ENCODE data around the gene NEURL3. TPM values are rescaled to one million over a fixed set of nuclear protein-coding genes. Genes with fewer than 3 reads are reported as not detected.

The NEURL3 gene
- total and polyA plus RNA-seq, 2 experiments from 2014 or later = not detected

DNA sequence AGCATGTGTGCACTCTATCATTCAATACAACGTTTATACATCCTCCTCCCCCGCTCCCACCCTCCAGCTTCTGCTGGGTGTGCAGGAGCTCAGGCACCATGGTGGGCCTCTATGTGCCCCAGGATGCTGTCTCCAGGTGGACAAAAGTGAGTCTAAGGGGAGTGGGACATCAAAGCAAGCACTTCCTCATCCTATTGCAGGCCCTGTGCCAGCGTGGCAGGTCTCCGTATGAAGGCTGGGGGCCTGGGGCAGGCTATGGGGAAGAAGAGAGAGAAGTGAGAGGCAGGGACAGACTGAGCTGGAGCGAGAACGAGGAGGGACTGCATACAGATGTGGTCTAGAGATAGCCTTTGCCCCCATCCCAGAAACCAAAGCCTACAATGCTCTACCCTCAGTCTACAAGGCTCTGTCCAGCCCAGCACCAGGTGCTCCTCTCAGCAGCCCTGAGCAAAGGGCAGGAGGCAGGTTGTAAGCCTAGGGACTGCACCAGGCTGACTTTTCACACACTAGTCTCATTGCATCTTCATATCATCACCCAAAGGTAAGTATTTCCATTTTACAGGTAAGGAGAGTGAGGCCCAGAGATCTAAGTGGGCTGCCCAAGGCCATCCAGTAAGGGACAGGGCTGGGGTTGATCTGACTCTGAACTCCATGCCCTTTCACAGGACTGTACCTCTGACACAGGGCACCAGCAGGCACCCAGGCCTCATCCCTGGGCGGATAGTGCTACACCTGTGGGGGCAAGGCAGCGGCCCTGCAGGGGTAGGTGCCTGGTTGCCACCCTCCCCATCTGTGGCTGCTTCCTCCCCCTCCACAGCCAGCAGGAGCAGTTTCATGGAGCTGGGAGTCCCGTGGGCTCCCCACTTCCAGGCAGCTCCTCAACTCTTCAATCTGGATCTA lies 17.4 kb upstream of the NEURL3 start:
- Histone ChIP-seq H3K4me1 (ENCODE audit: low read depth) (no peaks in the 10 kb centered on the region), H3K27ac (no peak overlapping the region), H3K36me3 (no peaks in the 10 kb centered on the region), H3K4me3 (no peak overlapping the region), H3K27me3 (peaks cover 4% of the 10 kb centered on the region), H3K9me3 (ENCODE audit: low read depth) (no peaks in the 10 kb centered on the region)
- TF ChIP-seq, protein P1, sequence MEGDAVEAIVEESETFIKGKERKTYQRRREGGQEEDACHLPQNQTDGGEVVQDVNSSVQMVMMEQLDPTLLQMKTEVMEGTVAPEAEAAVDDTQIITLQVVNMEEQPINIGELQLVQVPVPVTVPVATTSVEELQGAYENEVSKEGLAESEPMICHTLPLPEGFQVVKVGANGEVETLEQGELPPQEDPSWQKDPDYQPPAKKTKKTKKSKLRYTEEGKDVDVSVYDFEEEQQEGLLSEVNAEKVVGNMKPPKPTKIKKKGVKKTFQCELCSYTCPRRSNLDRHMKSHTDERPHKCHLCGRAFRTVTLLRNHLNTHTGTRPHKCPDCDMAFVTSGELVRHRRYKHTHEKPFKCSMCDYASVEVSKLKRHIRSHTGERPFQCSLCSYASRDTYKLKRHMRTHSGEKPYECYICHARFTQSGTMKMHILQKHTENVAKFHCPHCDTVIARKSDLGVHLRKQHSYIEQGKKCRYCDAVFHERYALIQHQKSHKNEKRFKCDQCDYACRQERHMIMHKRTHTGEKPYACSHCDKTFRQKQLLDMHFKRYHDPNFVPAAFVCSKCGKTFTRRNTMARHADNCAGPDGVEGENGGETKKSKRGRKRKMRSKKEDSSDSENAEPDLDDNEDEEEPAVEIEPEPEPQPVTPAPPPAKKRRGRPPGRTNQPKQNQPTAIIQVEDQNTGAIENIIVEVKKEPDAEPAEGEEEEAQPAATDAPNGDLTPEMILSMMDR (IDR thresholded peaks at IDR 0.05; ENCODE audit: low read depth, low read length) = no peak
- DNase-seq (ENCODE audit: low read depth in 1 of 2, low spot score in 1 of 2) = no peak

DNA sequence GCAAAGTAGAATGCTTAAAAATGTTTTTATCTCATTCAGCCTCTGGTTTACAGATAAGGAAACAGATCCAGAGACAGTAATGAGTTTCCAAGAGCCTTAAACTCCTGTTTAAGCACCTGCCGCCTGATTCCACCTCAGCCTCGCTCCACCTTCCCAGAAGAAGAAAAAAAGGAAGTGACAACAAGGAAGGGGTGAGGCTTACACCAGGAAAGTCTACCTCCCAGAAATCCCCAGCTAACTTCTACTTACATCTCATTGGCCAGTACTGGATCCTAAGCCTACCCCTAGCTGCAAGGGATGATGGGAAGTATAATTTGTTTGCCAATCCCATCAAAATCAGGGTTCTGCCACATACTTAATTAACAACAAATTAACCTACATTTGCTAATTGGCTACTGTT lies 16.1 kb upstream of the NEURL3 start:
- TF ChIP-seq, protein P1 (IDR thresholded peaks at IDR 0.05; ENCODE audit: low read depth, low read length) = no peak
- no peaks in the 10 kb centered on the region for H3K4me1 ChIP-seq (ENCODE audit: low read depth)
- H3K36me3 ChIP-seq = no peaks in the 10 kb centered on the region
- H3K27me3 ChIP-seq = peaks cover 4% of the 10 kb centered on the region
- no peak overlapping the region for H3K4me3 ChIP-seq
- no peak overlapping the region for H3K27ac ChIP-seq
- DNase-seq (ENCODE audit: low read depth in 1 of 2, low spot score in 1 of 2) = no peak
- H3K9me3 ChIP-seq (ENCODE audit: low read depth) = no peaks in the 10 kb centered on the region

- Histone ChIP-seq H3K9me3 (ENCODE audit: low read depth) (no peaks in the 10 kb centered on the region), H3K27ac (no peak overlapping the region), H3K4me3 (no peak overlapping the region), H3K27me3 (peaks cover 4% of the 10 kb centered on the region), H3K4me1 (ENCODE audit: low read depth) (no peaks in the 10 kb centered on the region), H3K36me3 (no peaks in the 10 kb centered on the region)
- no peak for DNase-seq (ENCODE audit: low read depth in 1 of 2, low spot score in 1 of 2)
- TF ChIP-seq, protein P1 (IDR thresholded peaks at IDR 0.05; ENCODE audit: low read depth, low read length) = no peak
Measured at GRCh38 chr2:96520697-96521096, 15.5 kb upstream of the NEURL3 start.

DNA sequence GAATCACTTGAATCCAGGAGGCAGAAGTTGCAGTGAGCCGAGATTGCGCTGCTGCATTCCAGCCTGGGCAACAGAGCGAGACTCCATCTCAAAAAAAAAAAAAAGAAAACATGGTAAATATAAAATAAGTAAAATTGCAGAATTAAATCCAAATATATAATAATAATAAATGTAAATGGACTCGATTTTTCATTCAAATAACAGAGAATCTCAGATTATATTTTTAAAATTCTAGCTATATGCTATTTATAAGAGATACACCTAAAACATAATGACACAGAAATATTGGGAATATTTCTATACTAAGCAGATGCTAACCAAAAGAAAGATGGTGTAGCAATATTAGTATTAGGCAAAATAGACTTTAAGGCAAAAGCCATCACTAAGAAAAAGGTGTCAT lies 15.1 kb upstream of the NEURL3 start:
- no peak overlapping the region for H3K4me3 ChIP-seq
- H3K27ac ChIP-seq = no peak overlapping the region
- H3K36me3 ChIP-seq = no peaks in the 10 kb centered on the region
- DNase-seq (ENCODE audit: low read depth in 1 of 2, low spot score in 1 of 2) = no peak
- H3K9me3 ChIP-seq (ENCODE audit: low read depth) = no peaks in the 10 kb centered on the region
- H3K4me1 ChIP-seq (ENCODE audit: low read depth) = no peaks in the 10 kb centered on the region
- peaks cover 4% of the 10 kb centered on the region for H3K27me3 ChIP-seq
- TF ChIP-seq, protein P1 (IDR thresholded peaks at IDR 0.05; ENCODE audit: low read depth, low read length) = no peak

- no peak overlapping the region for H3K4me3 ChIP-seq
- H3K36me3 ChIP-seq = no peaks in the 10 kb centered on the region
- H3K9me3 ChIP-seq (ENCODE audit: low read depth) = no peaks in the 10 kb centered on the region
- H3K4me1 ChIP-seq (ENCODE audit: low read depth) = no peaks in the 10 kb centered on the region
- H3K27ac ChIP-seq = no peak overlapping the region
- TF ChIP-seq, protein P1 (IDR thresholded peaks at IDR 0.05; ENCODE audit: low read depth, low read length) = no peak
- no peak for DNase-seq (ENCODE audit: low read depth in 1 of 2, low spot score in 1 of 2)
- H3K27me3 ChIP-seq = peaks cover 3% of the 10 kb centered on the region
Measured at GRCh38 chr2:96517079-96517478, 11.9 kb upstream of the NEURL3 start.
